Fibroblast of peridontal ligament (primary cell): ENCODE data around the gene TRIM49D2.
"Not testable (repeated sequence)": the region's sequence is repeated elsewhere in the genome, so short reads cannot be mapped to it uniquely, and the experiment has no call there.

ENCODE experiments used
- DNase-seq: peaks from one replicate; pipeline ENCODE4 v3.0.0-alpha.2; 2010; ENCODE audit errors: extremely low read depth

The TRIM49D2 gene, protein sequence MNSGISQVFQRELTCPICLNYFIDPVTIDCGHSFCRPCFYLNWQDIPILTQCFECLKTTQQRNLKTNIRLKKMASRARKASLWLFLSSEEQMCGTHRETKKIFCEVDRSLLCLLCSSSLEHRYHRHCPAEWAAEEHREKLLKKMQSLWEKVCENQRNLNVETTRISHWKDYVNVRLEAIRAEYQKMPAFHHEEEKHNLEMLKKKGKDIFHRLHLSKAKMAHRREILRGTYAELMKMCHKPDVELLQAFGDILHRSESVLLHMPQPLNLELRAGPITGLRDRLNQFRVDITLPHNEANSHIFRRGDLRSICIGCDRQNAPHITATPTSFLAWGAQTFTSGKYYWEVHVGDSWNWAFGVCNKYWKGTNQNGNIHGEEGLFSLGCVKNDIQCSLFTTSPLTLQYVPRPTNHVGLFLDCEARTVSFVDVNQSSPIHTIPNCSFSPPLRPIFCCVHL

DNA sequence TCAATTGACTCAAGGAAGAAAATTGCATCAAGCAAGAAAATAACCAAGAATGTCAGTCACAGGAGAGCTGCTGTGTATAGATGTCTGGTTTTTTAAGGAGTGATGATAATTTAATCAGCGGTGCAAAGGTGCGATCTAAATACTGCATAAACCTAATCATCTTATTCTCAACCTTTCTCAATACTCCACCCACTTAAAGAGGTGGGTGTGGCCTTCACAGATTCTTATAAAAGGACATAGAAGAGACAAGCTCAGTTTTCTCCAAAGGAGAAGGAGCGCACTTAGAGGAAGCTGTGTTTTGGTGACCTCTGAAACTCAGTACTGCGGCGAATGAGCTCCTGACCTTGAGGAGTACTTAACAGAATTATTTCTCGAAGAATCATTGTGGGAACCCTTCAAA is at the start of gene TRIM49D2:
Gene TRIM49D2, plus strand, starts transcription at position 301 of the 400 bp plus-strand sequence. CDS start 2,698 bp downstream, outside the sequence.
- not testable (repeated sequence) for DNase-seq

DNA sequence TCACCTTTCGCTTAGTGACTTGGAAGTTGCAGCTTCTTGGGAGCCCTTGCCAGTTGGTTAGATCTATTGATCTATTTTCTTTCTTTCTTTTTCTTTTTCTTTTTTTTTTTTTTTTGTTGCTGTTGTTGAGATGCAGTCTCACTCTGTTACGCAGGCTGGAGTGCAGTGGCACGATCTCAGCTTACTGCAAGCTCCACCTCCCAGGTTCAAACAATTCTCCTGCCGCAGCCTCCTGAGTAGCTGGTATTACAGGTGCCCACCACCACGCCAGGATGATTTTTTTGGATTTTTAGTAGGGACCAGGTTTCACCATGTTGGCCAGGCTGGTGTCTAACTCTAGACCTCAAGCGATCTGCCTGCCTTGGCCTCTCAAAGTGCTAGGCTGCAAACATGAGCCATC is 46.4 kb upstream of the TRIM49D2 start:
- not testable (repeated sequence) for DNase-seq

GRCh38 chr11:89893245-89893644 is 30.6 kb upstream of the TRIM49D2 start:
- not testable (repeated sequence) for DNase-seq

DNA sequence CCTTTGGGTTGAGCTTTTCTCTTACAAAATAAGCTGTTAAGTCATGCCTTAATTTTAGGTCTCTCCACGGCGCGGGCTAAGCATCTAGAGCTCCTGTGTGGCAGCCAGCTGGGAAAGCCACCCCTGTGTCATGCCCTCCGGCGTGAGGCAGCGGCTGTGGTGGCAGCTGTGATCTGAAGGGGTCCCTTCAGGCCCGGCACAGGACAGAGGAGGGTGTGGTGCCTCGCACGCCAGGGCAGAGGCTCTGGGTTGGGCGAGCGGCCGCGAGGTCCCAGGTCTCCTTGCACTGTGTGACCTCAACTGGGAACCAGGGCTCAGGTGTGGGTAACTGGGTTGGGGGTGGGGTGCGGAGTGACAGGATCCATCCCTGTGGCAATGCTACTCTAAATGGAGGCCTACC is 23.1 kb upstream of the TRIM49D2 start:
- not testable (repeated sequence) for DNase-seq

GRCh38 chr11:89922195-89922660 is 1.6 kb upstream of the TRIM49D2 start, which contains the start of gene TRIM49D1:
TSS of gene TRIM49D1 (minus strand) at chr11:89922245. CDS start at chr11:89917710, 4,535 bp downstream.
- no peak for DNase-seq

DNA sequence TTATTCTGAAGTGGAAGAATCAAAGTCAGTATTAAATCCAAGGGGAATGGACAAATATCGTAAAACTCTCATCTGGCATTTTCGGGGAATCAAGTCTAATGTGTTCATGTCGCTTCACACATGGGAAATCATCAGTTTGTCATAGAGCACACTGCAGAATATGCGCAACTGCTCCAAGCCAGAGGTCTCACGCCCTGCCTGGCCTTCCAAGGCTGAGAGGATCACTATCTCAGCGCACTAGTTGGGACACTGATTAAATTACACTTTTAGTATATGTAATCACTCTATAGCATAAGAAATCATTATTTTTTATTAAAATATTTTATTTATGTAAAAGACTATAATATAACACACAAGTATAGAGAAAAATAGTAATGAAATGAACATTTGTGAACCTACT is 37.0 kb downstream of the TRIM49D2 start:
- not testable (repeated sequence) for DNase-seq

- not testable (repeated sequence) for DNase-seq
Observed at GRCh38 chr11:89965737-89966136, 41.9 kb downstream of the TRIM49D2 start, which contains the start of gene TRIM64. TSS of gene TRIM64 (plus strand) at chr11:89966037. CDS start at chr11:89968504, 2,467 bp downstream.
